ENCODE results near the gene UNC5CL.

- TF ChIP-seq POLR2A (IDR thresholded peaks at IDR 0.05; ENCODE audit: low read depth, low read length) (no peak), CTCF (conservative IDR thresholded peaks at IDR 0.05; ENCODE audit: low read depth, low read length) (no peak), SMC3 (IDR thresholded peaks at IDR 0.05; ENCODE audit: low read depth, low read length) (no peak), CEBPB (IDR thresholded peaks at IDR 0.05; ENCODE audit: low read depth, low read length) (no peak), CHD1 (IDR thresholded peaks at IDR 0.05; ENCODE audit: low read depth, low read length) (no peak), RCOR1 (IDR thresholded peaks at IDR 0.05; ENCODE audit: insufficient replicate concordance, low read length) (no peak), NFE2L2 (IDR thresholded peaks at IDR 0.05; ENCODE audit: low read depth, low read length) (no peak), MXI1 (IDR thresholded peaks at IDR 0.05; ENCODE audit: borderline replicate concordance, low read depth, low read length) (no peak), MAZ (IDR thresholded peaks at IDR 0.05; ENCODE audit: borderline replicate concordance, low read depth, low read length) (no peak), RFX5 (IDR thresholded peaks at IDR 0.05; ENCODE audit: low read depth, low read length) (no peak)
Measured at GRCh38 chr6:41062056-41062455, 23.0 kb upstream of the UNC5CL start.

All from IMR-90 (cell line).